ENCODE measurements around the gene NLRC3. TPM values are rescaled to one million over a fixed set of nuclear protein-coding genes. Genes with fewer than 3 reads are reported as not detected.

NLRC3 gene, protein sequence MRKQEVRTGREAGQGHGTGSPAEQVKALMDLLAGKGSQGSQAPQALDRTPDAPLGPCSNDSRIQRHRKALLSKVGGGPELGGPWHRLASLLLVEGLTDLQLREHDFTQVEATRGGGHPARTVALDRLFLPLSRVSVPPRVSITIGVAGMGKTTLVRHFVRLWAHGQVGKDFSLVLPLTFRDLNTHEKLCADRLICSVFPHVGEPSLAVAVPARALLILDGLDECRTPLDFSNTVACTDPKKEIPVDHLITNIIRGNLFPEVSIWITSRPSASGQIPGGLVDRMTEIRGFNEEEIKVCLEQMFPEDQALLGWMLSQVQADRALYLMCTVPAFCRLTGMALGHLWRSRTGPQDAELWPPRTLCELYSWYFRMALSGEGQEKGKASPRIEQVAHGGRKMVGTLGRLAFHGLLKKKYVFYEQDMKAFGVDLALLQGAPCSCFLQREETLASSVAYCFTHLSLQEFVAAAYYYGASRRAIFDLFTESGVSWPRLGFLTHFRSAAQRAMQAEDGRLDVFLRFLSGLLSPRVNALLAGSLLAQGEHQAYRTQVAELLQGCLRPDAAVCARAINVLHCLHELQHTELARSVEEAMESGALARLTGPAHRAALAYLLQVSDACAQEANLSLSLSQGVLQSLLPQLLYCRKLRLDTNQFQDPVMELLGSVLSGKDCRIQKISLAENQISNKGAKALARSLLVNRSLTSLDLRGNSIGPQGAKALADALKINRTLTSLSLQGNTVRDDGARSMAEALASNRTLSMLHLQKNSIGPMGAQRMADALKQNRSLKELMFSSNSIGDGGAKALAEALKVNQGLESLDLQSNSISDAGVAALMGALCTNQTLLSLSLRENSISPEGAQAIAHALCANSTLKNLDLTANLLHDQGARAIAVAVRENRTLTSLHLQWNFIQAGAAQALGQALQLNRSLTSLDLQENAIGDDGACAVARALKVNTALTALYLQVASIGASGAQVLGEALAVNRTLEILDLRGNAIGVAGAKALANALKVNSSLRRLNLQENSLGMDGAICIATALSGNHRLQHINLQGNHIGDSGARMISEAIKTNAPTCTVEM
- total RNA-seq, result under 0.01 and 0.19 TPM in 2 replicates

DNA sequence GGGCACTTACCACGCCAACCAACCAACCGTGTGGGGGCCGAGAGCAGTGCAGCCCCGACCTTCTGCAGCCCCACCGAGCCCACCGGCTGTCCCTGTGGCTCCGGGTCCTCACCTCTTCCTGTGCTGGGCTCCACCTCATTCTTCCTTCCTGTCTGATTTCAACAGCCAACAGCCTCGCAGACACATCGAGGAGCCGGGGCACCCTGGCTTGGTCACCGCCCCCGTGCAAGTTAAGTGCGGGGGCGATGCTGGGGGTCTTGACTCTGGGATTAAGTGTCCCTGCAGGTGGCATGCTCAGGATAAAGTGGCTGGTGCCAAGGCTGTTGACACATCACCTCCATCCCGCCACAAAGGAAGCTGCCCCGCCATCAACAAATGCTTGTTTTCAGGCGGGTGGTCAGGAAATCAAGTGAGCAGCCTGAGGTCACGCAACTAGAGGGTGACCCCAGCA is at the start of gene NLRC3:
NLRC3 (minus strand) TSS at position 102 of the 451 bp plus-strand sequence. CDS start 12,367 bp downstream, outside the sequence.

DNA sequence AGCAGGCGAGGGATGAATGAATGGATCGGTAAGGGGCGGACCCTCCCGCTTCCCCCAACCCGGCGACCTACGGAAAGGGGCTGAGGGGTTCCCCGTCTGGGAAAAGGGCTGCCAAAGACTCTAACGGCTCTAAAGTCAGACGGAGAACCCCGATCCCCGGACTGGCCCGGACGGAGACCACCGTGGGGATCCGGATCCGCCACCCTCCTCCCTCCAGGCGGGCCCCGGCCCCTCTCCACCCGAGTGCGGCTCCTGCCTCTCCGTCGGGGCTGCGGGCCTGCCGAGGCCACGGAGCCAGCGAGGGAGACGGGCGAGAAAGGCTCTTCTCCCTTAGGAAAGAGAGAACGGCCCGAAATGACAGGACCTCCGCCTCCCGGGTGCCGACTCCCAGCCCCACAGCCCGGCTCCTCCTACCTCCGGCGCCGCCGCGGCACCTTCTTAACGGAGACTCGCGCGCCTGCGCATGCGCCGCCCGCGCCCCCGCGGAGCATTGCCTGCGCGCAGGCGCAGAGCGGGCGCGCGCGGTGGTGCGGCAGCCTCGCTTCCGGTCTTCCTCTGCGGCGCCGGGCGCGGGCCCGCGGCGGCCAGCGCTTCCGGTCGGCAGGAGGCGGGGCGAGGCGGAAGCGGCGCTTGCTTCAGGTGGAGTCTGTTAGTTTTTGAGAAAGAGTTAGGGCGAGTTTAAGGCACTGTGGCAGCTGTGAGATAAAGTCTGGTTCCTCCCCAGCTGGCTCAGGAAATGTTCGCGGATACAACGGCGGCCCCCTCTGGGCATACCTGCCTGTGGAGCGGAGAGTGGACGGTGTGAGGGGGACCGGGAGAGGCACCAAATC is 34.2 kb upstream of the NLRC3 start, which contains the start of gene SLX4:
SLX4 (minus strand) TSS at position 461 of the 830 bp plus-strand sequence. CDS start 2,642 bp downstream, outside the sequence.

DNA sequence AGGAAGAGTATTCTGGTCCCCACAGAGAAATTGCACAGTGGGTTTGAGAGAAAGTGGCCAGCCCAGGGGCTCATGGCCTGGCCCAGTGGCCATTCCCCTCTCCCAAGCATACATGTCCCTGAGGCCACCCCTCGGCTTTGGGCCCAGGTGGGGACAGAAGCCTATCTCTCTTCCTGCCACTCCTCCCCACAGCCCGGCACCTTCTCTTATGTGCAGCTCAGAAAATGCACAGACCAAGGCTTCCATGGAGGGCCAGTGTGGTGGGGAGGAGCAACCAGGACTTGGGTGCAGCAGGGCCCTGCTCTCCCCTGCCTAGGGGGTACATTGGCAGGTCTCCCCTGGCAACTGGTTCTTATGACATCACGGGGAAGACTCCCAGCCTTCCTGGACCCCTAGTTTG is 82.0 kb downstream of the NLRC3 start, which contains the start of gene C16orf90:
C16orf90 (minus strand) TSS at position 314 of the 400 bp plus-strand sequence; CDS start at position 246, 68 bp downstream.

Other genes starting within 250 kb of the NLRC3 start
- gene OR2C1, start 221.5 kb downstream of the NLRC3 start, total RNA-seq, result under 0.01 and 0.19 TPM in 2 replicates
- gene ZSCAN32, start 176.4 kb downstream of the NLRC3 start, total RNA-seq, result 7.9 and 9.3 TPM in 2 replicates
- 4.0 and 5.6 TPM in 2 replicates for gene ZNF174, start 176.2 kb downstream of the NLRC3 start, total RNA-seq
- gene ZNF597, start 133.9 kb downstream of the NLRC3 start, total RNA-seq, result 2.3 and 2.7 TPM in 2 replicates
- 10.2 and 14.9 TPM in 2 replicates for gene NAA60, start 133.7 kb downstream of the NLRC3 start, total RNA-seq
- not detected in 2 replicates for gene C16orf90, start 81.9 kb downstream of the NLRC3 start, total RNA-seq
- gene CLUAP1, start 76.4 kb downstream of the NLRC3 start, total RNA-seq, result 15.8 and 21.3 TPM in 2 replicates
- gene SLX4, start 34.2 kb upstream of the NLRC3 start, total RNA-seq, result 2.8 and 6.3 TPM in 2 replicates
- gene DNASE1, start 77.3 kb upstream of the NLRC3 start, total RNA-seq, result 13.4 and 24.0 TPM in 2 replicates
- gene TRAP1, start 140.1 kb upstream of the NLRC3 start, total RNA-seq, result 47.1 and 100 TPM in 2 replicates